ENCODE measurements around the gene EFR3B.
A peak's percentile ranks its signal among the peaks of the same experiment; 100 is the strongest.
"Not testable (repeated sequence)": the region's sequence is repeated elsewhere in the genome, so short reads cannot be mapped to it uniquely, and the experiment has no call there.

EFR3B gene

DNA sequence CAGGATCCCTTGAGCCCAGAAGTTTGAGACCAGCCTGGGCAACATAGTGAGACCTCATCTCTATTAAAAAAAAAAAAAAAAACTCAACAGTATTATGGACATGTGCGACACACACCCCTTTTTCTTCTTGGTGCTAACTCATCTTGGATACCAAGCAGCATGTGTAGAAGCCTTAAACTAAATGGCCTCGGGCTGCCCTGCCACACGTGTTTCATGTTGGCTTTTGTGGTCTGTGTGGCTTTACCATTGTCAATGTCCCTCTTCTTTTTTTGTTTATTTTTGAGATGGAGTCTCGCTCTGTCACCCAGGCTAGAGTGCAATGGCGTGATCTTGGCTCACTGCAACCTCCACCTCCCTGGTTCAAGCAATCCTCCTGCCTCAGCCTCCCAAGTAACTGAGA lies 109.1 kb downstream of the EFR3B start:
- DNase-seq (ENCODE audit: low read depth in 2 of 2), result not testable (repeated sequence)

DNA sequence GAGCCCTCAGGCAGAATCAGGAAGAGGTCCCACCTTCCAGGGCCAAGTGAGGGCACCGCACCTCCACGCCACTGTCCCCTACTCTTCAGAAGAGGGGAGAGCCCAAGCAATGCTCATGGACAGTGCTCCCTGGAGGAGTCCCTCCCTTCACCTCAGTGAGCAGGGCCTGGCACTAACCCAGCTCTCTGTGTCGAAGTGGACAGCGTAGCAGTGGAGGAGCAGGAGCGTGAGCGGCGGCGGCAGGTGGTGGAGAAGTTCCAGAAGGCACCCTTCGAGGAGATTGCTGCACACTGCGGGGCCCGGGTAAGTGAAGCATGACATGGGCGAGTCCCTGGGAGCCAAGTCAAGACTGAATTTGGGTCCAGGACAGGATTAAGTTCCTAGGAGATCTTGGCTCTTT lies 109.8 kb downstream of the EFR3B start:
- no peak for DNase-seq (ENCODE audit: low read depth in 2 of 2)

DNA sequence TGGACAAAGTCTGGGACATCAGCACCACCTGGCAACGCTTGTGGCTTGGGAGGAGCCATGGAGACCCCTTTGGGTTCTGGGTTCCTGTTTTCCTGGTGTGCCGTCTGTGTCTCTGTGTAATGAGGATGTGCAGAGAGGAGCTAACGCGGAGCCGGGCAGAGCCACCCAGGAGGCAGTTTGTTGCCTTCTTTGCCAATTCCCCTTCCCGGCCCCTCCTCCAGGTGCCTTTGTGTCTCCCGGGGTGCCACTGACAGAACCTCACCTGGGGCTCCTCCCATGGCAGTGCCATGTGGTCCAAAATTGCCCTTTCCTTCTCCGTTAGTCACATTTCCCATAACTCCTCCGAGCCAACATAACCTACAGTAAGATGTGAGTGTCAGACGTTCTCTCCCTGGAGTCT lies 113.5 kb downstream of the EFR3B start:
- DNase-seq (ENCODE audit: low read depth in 2 of 2), result no peak

DNA sequence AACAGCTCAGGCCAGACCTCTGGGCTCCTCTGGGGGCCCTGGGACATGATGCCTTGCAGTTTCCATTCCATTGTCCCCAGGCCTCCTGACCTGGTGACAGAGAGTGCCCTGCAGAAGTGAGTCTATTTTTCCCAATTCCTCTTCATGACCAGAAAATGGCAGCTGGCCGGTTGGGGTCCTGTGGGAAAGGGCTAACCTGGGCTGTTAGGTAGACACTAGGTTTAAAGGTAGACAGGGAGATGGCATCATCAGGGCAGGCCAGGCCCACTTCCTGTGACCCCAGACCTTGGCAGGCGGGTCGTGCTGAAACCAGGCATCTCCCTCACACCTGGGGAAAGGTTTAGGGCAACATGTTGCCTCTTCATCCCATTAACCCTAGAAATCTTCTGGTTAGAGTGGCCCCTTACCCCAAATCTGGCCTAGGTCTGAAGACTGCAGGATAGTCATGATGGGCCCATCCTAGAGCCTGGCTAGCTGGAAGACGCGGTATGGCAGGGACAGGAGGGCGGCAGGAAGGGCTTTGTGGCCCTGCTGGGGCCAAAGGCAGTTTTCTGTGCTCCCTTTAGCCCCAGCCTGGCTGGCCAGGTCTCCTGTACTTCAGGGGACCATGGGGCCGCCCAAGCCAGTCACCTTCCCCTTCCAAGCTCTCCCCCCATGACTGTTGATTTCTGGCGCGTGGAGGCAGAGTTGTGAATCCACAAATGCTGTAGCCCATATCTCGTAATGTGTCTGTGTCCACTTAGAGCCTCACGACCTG lies 116.4 kb downstream of the EFR3B start:
- DNase-seq (ENCODE audit: low read depth in 2 of 2), result no peak

DNA sequence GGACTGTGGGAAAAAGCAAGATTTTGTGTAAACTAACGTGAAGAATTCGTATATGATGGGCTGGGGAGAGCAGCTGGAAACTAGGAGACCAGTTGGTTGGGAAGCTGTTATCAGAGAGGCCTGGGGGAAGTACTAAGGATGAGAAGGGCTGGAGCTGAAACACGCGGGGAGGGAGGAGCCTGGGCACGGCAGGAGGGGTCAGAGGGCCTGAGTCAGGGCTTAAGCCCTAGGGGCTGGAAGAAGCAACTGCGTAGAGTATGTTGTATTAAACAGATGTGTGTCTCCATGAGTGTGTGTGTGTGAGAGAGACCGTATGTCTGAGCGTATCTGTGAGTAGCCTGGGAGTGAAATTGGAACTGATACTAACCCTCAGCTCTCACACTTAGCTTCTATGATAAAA lies 118.1 kb downstream of the EFR3B start:
- no peak for DNase-seq (ENCODE audit: low read depth in 2 of 2)

DNA sequence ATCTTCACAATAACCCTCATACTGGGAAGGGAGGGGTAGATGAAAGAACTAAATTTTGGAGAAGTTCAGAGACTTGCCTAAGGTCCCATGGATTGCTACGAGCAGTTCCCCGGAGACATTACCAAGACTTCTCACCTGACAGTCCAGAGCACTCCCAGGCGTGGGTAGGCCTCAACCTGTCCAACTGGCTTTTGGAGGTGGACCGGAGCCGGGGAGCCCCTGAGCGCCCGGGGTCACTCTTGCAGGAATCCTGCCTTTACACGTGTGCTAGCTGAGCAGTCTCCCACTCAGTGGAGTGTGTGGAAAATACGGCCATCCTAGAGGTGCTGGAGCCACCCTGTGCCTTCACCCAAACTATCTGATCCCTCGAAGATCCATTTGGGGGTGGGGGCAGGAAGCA lies 118.5 kb downstream of the EFR3B start:
- DNase-seq (ENCODE audit: low read depth in 2 of 2), result no peak

DNA sequence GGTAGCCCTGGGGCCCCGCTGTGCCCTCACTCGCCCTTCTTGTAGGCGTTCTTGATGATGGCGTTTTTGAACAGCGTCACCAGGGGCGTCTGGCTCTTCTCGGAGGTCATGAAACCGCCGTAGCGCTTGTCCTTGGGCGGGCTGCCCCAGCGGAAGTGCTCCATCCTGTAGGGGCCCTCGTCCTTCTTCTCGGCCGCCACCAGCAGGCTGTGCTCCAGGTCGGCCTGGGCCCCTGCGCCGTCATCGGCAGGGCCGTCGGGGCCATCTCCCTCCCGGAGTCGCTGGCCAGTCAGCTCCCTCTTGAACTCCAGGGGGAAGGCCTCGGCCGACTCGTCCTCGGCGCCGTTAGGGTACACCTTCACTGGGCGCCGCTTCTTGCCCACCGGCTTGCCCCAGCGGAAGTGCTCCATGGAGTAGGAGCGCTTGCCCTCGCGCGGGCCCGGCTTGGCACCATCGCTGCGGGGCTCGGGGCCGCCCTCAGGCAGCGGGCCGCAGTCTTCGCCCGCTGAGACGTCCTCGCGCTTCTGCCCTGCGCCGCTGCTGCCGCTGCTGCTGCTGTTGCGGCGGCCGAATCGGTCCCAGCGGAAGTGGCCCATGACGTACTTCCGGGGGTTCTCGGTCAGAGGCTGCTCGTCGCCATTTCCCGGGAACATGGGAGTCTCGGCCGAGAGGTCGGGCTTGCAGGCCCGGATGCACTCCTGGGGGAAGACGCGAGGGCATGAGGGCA lies 119.3 kb downstream of the EFR3B start:
- DNase-seq (ENCODE audit: low read depth in 2 of 2), result peak; percentile 54 to 68

DNA sequence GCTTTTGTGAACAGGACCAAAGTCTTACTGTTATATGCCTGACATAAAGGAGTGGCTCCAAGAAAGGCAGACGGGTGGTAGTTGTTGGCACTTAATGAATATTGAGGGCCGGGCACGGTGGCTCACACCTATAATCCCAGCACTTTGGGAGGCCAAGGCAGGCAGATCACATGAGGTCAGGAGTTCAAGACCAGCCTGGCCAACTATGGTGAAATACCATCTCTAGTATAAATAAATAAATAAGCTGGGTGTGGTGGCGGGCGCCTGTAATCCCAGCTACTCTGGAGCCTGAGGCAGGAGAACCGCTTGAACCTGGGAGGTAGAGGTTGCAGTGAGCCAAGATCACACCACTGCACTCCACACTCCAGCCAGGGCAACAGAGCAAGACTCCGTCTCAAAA lies 120.2 kb downstream of the EFR3B start:
- not testable (repeated sequence) for DNase-seq (ENCODE audit: low read depth in 2 of 2)

DNA sequence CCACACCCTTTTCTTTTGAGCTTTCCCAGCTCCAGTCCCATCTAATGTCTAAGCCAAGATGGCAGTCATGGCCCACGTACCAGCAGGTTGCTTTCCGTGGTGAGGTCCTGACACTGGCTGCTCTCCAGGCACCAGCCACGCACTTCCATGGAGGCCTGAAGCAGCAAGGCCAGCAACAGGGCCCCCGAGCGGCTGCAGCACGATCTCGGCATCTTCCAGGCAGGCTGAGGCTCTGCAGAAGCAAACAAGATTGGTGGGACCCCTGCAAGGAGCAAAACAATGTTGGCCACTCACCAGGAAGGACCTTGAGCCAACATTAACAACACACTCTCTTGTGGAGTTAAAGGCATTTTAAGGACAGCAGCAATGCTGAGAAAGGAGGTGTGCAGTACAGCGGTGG lies 122.7 kb downstream of the EFR3B start:
- DNase-seq (ENCODE audit: low read depth in 2 of 2), result no peak

DNA sequence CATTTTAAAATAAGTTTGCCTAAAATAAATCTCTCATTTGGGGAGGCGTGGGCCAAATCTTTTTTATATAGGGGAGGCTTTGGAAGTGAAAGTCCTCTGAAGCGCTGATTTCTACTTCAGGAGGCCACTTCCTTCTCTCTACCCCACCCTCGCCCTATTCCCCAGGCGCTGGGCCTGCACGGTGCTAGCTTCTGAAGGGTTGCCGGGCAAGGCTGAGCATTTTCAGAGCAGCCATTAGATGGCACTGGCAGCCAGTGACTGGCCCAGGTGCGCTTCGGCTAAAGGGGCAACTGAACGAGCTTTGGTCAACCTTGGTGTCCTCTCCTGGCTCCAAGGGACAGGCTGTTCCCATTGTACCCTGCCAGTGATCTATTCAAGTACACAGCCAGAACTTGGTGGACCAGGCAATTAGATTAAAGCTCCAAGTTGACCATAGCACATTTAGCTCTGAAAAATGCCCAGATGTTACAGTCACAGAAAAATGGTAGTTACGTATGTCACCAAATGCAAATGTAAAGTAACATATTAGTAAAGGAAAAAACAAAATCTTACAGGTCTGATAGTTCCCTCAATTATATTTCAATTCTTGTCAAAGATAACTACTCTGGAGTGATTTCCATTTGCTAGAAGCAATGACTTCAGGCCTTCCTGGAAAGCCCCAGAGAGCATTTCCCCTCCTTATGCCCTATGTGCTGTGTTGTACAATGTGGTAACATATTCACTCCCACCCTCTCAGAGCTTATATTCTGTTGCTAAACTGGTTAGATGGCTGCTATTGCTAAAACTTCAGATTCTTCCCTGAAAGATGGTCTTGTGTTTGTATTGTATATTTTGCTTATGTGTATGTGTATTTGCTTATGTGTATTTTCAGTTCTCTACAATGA lies 124.4 kb downstream of the EFR3B start:
- DNase-seq (ENCODE audit: low read depth in 2 of 2), result peak in 1 of 2 experiments; percentile 29

DNA sequence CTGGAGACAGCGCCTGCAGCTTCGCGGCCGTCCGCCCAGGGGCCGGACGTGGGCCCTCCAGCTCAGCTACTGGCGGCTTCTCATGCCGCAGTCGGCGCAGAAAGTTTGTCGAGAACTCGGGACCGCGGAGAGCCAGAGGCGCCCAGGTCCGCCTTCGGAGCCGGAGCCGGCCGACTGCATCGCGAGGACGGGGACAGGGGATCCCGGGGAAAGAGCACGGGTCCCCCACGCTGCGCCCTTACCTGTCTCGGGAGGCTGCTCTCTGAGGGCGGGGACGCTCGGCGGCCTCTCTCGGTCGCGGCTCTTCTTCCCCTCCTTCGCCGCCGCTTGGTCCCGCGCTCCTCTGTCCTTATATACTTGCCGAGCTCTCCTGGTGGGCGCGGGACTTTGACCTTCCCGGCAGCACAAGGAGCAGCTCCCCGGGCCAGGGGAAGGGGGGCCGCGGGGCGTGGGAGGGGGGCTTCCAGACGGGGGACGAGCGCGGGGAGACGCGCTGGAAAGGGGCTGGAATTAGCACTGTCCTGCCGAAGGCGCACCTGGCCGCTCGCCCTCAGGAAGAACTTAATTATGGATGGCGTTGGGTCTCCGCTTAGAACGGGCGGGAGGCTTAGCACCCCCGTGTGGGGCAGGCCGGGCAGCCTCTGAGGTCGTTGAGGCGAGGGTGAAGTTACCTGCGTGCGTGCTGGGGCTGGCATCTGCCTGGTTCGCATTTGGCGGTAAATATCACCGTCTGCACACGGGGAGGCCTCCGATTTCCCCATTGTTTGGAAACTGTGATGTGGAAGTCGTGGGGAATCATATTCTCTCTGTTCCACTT lies 126.6 kb downstream of the EFR3B start, which contains the start of gene POMC:
TSS of gene POMC (minus strand) at position 325 of the 817 bp plus-strand sequence. CDS start 3,808 bp downstream, outside the sequence.
- DNase-seq (ENCODE audit: low read depth in 2 of 2), result no peak

DNA sequence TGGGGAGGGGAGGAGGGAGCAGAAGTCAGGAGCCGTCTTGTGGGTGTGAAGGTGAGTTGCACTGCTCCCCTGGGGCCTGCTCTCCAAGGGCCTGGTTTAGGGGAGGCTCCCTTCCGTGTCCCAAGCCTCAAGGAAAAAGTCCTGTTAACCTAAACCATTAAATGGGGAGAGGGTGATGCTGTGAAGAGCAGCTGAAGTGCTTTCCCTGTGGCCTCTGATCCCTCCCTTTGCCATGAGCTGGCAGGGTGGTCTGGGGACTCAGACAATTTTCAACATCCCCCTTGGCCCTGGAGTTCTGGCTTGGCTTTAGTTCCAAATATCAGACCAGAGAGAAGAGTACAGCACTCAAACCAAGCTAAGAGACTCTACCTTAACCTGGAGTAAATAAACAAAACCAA lies 127.2 kb downstream of the EFR3B start:
- no peak for DNase-seq (ENCODE audit: low read depth in 2 of 2)

DNA sequence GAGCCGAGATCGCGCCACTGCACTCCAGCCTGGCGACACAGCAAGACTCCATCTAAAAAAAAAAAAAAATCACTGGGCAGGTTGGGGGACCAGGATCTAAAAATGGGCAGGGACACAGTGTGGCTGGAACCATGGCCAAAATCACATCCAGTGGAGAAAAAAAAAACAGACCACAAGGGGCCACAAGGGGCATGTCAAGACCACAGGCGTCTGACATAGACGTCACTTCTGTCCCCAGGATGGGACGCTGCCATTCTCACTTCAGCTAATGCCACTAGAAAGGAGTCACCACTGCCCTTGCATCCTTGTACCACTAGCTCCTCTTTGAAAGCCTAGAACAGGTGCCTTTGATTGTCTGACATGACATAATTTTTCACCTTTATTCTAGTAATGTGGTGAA lies 129.0 kb downstream of the EFR3B start:
- no peak for DNase-seq (ENCODE audit: low read depth in 2 of 2)

DNA sequence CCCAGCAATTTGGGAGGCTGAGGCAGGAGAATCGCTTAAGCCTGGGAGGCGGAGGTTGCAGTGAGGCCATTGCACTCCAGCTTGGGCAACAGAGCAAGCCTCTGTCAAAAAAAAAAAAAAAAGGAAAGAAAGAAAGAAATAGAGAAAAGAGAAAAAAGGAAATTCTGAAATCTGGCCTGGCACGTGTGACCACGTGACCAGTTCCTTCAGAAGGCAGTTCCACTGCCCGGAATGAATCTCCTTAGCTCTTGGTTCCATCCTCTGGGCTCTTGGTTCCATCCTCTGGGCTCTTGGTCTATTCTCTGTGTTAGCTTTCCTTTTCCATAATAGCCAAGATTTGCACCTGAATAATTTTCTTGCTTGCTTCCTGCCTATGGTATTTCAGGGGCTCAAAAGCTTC lies 131.8 kb downstream of the EFR3B start:
- DNase-seq (ENCODE audit: low read depth in 2 of 2), result no peak

DNA sequence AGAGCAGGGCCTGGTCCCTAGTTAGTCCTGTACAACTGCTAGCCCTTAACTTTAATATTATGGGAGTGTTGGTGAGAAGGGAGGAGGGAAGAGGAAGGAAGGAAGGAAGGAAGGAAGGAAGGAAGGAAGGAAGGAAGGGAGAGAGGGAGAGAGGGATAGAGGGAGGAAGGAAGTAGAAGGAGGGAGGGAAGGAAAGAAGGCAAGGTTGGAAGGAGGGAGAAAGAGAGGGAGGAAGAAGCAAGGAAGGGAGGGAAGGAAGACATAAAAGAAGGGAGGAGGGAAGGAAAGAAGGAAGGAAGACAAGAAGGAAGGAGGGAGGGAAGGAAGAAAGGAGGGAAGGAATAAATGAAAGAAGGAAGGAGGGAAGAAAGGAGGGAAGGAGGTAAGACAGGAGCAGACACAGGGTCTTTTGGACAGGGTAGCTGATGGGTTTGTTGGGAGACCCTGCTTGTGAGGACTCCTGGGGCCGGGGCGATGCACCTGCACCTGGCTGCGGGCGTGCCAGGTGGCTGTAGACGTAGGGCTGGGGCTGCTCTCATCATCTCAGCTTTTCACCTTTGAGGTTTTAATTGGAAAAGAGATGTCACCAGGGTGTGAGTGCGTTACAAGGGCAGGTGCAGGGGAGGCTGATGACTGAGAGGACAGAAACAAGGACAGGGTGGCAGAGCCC lies 132.5 kb downstream of the EFR3B start:
- DNase-seq (ENCODE audit: low read depth in 2 of 2), result no peak

DNA sequence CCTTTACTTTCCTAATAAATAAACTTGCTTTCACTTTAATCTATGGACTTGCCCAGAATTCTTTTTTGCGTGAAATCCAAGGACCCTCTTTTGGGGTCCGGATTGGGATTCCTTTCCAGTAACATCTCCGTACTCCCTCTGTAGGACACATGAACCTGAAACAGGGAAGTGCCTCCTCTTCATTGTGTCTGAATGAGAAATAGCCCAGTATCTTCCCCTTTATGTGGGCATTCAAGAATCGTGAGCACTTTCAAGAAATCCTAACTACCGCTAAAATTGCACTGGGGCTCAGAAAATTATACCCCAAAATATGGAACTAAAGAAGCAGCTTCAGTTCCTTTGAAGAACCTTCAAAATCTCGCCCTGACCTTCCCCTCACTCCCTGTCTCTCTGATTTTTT lies 134.3 kb downstream of the EFR3B start:
- no peak for DNase-seq (ENCODE audit: low read depth in 2 of 2)

DNA sequence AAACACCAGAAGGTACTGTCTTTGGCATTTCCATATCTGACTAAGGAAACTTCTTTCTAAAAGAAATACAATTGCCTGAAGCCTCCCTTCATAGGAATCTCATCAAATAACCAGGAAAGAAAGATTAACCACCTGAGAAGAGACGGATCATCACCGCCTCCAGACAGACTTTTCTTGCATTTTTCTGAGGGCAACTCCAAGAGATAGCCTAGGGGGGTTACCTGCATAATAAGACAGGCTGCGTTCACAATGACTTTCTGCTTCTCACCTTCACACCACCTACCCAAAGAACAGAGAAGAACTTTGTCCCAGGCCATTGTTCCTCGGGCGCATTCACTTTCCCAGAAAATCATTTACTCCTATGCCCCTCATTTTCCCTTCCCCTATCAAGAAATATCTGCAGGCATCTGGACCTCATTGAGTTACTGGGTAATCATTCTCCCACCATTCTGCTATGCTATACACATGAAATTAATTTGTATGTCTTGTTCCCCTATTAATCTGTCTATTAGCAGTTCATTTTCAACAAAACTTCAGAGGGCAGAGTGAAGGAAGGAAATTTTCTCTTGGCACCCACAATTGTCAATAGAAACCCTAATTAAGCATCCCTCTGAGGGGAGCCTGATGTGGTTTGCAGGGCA lies 134.8 kb downstream of the EFR3B start:
- no peak for DNase-seq (ENCODE audit: low read depth in 2 of 2)

DNA sequence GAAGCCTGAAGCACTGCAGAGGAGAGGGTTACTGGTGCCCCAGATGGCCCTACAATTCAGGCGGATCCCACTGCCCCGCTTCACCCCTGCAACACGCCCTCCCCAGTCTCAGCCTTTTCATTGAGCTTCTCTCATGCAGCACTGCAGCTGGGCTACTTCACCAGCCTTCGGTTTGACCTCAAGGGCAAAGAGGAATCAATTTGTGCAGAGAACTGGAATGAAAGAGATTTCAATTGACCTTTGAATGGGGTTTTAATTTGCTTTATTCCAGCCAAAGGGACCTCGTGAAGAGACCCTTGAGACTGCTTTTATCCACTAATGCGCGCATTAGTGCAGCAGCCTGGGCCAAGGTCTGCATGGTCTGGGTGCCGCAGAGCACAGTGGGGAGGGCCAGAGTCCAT lies 135.3 kb downstream of the EFR3B start:
- no peak for DNase-seq (ENCODE audit: low read depth in 2 of 2)

DNA sequence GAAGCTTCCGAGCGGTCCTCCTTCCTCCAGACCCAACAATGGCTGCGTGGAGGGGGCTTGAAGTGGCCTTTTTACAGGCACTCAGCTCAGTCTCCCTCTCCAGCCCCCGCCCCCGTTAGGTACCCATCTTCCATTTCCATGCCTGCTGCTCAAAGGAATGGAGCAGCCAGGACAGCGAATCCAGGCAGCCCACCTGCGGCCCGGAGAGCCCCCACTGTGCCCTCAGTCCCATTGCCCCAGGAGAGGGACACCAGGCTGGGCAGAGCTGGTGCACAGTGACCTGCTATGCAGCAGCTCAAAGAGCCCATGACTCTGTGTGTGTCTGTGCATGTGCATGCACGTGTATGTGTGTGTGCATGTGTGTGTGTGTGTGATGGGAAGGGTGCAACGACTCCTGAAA lies 137.1 kb downstream of the EFR3B start:
- no peak for DNase-seq (ENCODE audit: low read depth in 2 of 2)

DNA sequence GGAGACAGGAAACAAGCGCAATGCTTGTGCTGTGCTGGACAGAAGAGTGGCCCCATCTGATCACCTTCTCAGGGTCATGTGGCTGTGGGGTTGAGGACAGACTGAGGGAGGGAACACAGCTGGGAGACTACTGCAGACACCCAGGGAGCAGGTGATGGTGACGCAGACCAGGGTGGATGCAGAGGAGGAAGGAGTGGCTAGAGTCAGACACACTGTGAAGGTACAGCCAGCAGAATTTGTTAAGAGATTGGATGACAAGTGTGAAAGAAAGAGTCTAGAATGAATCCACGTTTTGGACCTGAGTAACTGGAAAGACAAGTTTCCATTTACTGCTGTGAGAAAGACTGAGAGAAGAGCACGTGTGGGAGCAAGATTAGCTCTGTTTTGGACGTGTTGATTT lies 142.4 kb downstream of the EFR3B start:
- no peak for DNase-seq (ENCODE audit: low read depth in 2 of 2)
